T1000 (cell line): ENCODE data around the gene KATNB1.
"Not testable (repeated sequence)": the region's sequence is repeated elsewhere in the genome, so short reads cannot be mapped to it uniquely, and the experiment has no call there.

ENCODE experiments used
- DNase-seq: peaks from one replicate; lab custom pipeline; 2025; ENCODE audit warnings: mixed read lengths; lab: John Stamatoyannopoulos, UW

The KATNB1 gene

GRCh38 chr16:57725554-57725953, 10.0 kb upstream of the KATNB1 start:
- no peak for DNase-seq

GRCh38 chr16:57725976-57726375, 9.6 kb upstream of the KATNB1 start:
- DNase-seq, result no peak

GRCh38 chr16:57726433-57726947, 9.1 kb upstream of the KATNB1 start:
- DNase-seq, result no peak

- no peak for DNase-seq
Measured at GRCh38 chr16:57727610-57728009, 8.0 kb upstream of the KATNB1 start.

GRCh38 chr16:57728336-57729181, 7.0 kb upstream of the KATNB1 start:
- DNase-seq, result no peak

GRCh38 chr16:57729182-57729484, 6.4 kb upstream of the KATNB1 start:
- no peak for DNase-seq

- not testable (repeated sequence) for DNase-seq
Measured at GRCh38 chr16:57729852-57730251, 5.7 kb upstream of the KATNB1 start.

GRCh38 chr16:57730771-57731730, 4.5 kb upstream of the KATNB1 start:
- DNase-seq, result no peak

GRCh38 chr16:57732037-57732436, 3.5 kb upstream of the KATNB1 start:
- no peak for DNase-seq

GRCh38 chr16:57732714-57733113, 2.9 kb upstream of the KATNB1 start:
- no peak for DNase-seq

- no peak for DNase-seq
Measured at GRCh38 chr16:57734308-57734924, 1.2 kb upstream of the KATNB1 start.

- DNase-seq, result peak; percentile 94
Measured at GRCh38 chr16:57734925-57735754, 430 bp upstream of the KATNB1 start.

GRCh38 chr16:57736419-57737351, 1.1 kb downstream of the KATNB1 start:
- peak; percentile 38 for DNase-seq

- DNase-seq, result no peak
Measured at GRCh38 chr16:57738844-57739243, 3.3 kb downstream of the KATNB1 start.

GRCh38 chr16:57739756-57740422, 4.3 kb downstream of the KATNB1 start:
- DNase-seq, result no peak

- no peak for DNase-seq
Measured at GRCh38 chr16:57740423-57741071, 5.0 kb downstream of the KATNB1 start.

GRCh38 chr16:57741660-57742191, 6.2 kb downstream of the KATNB1 start:
- DNase-seq, result no peak

GRCh38 chr16:57742543-57742942, 7.0 kb downstream of the KATNB1 start:
- no peak for DNase-seq

GRCh38 chr16:57743458-57743857, 7.9 kb downstream of the KATNB1 start:
- no peak for DNase-seq
